ENCODE data around the gene DNAJC3. TPM values are rescaled to one million over a fixed set of nuclear protein-coding genes. Genes with fewer than 3 reads are reported as not detected.

DNAJC3 gene
- total and polyA plus RNA-seq, 2 experiments from 2014 or later, result 19.5 to 27.5 TPM

DNA sequence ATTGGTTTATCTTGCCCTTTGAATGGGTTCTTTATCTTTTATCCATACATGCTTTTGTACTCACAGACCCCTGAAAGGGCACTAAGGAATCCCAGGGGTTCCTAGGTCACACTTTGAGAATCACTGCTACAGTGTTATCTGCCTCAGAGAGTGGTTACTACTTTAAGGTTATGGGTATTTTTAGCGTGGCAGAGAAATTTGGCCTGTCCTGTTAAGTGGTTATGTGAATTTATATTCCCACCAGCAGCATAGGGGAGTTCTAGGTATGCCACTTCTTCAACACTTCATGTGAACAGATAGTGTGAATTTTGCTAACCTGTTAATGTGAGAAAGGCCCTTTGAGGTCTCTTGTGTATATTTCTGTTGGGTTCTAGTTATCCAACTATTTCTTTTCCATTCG is 75.7 kb downstream of the DNAJC3 start:
- Mint-ChIP-seq H3K27me3 (ENCODE audit: insufficient read depth, low read depth, poor library complexity) (peaks cover 3% of the 10 kb centered on the region), H3K9me3 (no peaks in the 10 kb centered on the region), H3K36me3 (ENCODE audit: low read depth) (peaks cover 4% of the 10 kb centered on the region; the same call in 2 of the 3 replicates), H3K4me3 (no peak overlapping the region), H3K4me1 (peaks cover 9% of the 10 kb centered on the region), H3K27ac (no peak overlapping the region)
- H3K27me3 ChIP-seq (ENCODE audit: insufficient read depth), result no peaks in the 10 kb centered on the region
- no peaks in the 10 kb centered on the region for H4K20me1 ChIP-seq (replicated peaks; ENCODE audit: insufficient read depth)
- TF ChIP-seq EZH2 (IDR thresholded peaks at IDR 0.05; ENCODE audit: low read depth, unreplicated experiment), result no peak
- TF ChIP-seq, protein P1, sequence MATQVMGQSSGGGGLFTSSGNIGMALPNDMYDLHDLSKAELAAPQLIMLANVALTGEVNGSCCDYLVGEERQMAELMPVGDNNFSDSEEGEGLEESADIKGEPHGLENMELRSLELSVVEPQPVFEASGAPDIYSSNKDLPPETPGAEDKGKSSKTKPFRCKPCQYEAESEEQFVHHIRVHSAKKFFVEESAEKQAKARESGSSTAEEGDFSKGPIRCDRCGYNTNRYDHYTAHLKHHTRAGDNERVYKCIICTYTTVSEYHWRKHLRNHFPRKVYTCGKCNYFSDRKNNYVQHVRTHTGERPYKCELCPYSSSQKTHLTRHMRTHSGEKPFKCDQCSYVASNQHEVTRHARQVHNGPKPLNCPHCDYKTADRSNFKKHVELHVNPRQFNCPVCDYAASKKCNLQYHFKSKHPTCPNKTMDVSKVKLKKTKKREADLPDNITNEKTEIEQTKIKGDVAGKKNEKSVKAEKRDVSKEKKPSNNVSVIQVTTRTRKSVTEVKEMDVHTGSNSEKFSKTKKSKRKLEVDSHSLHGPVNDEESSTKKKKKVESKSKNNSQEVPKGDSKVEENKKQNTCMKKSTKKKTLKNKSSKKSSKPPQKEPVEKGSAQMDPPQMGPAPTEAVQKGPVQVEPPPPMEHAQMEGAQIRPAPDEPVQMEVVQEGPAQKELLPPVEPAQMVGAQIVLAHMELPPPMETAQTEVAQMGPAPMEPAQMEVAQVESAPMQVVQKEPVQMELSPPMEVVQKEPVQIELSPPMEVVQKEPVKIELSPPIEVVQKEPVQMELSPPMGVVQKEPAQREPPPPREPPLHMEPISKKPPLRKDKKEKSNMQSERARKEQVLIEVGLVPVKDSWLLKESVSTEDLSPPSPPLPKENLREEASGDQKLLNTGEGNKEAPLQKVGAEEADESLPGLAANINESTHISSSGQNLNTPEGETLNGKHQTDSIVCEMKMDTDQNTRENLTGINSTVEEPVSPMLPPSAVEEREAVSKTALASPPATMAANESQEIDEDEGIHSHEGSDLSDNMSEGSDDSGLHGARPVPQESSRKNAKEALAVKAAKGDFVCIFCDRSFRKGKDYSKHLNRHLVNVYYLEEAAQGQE (IDR thresholded peaks at IDR 0.05; ENCODE audit: unreplicated experiment), result no peak
- TF ChIP-seq NANOG (IDR thresholded peaks at IDR 0.05; ENCODE audit: borderline replicate concordance), result no peak
- TF ChIP-seq EZH2phosphoT487 (IDR thresholded peaks at IDR 0.05; ENCODE audit: unreplicated experiment), result no peak
- TF ChIP-seq, protein P2, sequence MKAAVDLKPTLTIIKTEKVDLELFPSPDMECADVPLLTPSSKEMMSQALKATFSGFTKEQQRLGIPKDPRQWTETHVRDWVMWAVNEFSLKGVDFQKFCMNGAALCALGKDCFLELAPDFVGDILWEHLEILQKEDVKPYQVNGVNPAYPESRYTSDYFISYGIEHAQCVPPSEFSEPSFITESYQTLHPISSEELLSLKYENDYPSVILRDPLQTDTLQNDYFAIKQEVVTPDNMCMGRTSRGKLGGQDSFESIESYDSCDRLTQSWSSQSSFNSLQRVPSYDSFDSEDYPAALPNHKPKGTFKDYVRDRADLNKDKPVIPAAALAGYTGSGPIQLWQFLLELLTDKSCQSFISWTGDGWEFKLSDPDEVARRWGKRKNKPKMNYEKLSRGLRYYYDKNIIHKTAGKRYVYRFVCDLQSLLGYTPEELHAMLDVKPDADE (IDR thresholded peaks at IDR 0.05), result no peak
- TF ChIP-seq STAT1 (IDR thresholded peaks at IDR 0.05; ENCODE audit: unreplicated experiment), result no peak
- no peak for TF ChIP-seq POLR2AphosphoS5 (IDR thresholded peaks at IDR 0.05; ENCODE audit: low read depth)
- no peaks in the 10 kb centered on the region for H3K79me2 ChIP-seq (replicated peaks; ENCODE audit: insufficient read depth)
- no peaks in the 10 kb centered on the region for H3K9me2 ChIP-seq (ENCODE audit: insufficient read depth)
- H3K36me3 ChIP-seq (ENCODE audit: insufficient read depth), result no peaks in the 10 kb centered on the region
- no peak overlapping the region for H3K27ac ChIP-seq (ENCODE audit: low read depth)
- H3K4me3 ChIP-seq, result no peak overlapping the region
- H2AFZ ChIP-seq, result no peak overlapping the region
- DNase-seq (ENCODE audit: low spot score) (no peak), ATAC-seq (no peak)
- no peak overlapping the region for H3K4me2 ChIP-seq
- no peaks in the 10 kb centered on the region for H3F3A ChIP-seq (replicated peaks; ENCODE audit: low read depth)
- peaks cover 5% of the 10 kb centered on the region; the same call in 1 of the 2 replicates for H3K4me1 ChIP-seq (ENCODE audit: insufficient read depth)

DNA sequence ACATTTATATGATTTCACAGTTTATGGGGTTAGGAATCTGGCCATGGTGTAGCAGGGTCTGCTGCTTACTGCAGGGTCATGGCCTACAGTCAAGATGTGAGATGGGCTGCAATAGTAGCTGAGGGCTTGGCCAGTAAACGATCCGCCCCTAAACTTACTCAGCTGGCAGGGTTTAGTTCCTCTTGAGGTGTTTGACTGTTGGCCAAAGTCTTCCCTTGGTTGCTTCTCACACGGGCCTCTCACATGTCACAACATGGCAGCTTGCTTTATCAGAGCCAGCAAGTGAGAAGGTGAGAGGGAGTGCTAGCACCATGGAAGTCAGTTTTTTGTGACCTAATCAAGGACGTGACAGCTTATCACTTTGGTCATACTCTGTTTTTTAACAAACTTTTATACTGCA is 77.1 kb downstream of the DNAJC3 start:
- peaks cover 4% of the 10 kb centered on the region; the same call in 2 of the 3 replicates for H3K36me3 Mint-ChIP-seq (ENCODE audit: low read depth)

More for the DNA sequence above, 77.1 kb downstream of the DNAJC3 start:
- Histone ChIP-seq H3K27me3 (ENCODE audit: insufficient read depth) (no peaks in the 10 kb centered on the region), H3K79me2 (replicated peaks; ENCODE audit: insufficient read depth) (no peaks in the 10 kb centered on the region), H2AFZ (no peak overlapping the region), H3K4me1 (ENCODE audit: insufficient read depth) (peaks cover 5% of the 10 kb centered on the region; the same call in 1 of the 2 replicates), H3K36me3 (ENCODE audit: insufficient read depth) (no peaks in the 10 kb centered on the region), H3F3A (replicated peaks; ENCODE audit: low read depth) (no peaks in the 10 kb centered on the region), H3K4me3 (no peak overlapping the region), H3K9me2 (ENCODE audit: insufficient read depth) (no peaks in the 10 kb centered on the region), H4K20me1 (replicated peaks; ENCODE audit: insufficient read depth) (no peaks in the 10 kb centered on the region), H3K27ac (ENCODE audit: low read depth) (no peak overlapping the region), H3K4me2 (no peak overlapping the region)
- Mint-ChIP-seq H3K4me1 (peaks cover 9% of the 10 kb centered on the region), H3K27ac (no peak overlapping the region), H3K4me3 (no peak overlapping the region), H3K27me3 (ENCODE audit: insufficient read depth, low read depth, poor library complexity) (peaks cover 3% of the 10 kb centered on the region), H3K9me3 (no peaks in the 10 kb centered on the region)
- DNase-seq (ENCODE audit: low spot score) (no peak), ATAC-seq (no peak)
- TF ChIP-seq, protein P2 (IDR thresholded peaks at IDR 0.05), result no peak
- TF ChIP-seq ZNF331 (CRISPR knock-in tag; IDR thresholded peaks at IDR 0.05; ENCODE audit: low read depth), result no peak
- TF ChIP-seq, protein P3, sequence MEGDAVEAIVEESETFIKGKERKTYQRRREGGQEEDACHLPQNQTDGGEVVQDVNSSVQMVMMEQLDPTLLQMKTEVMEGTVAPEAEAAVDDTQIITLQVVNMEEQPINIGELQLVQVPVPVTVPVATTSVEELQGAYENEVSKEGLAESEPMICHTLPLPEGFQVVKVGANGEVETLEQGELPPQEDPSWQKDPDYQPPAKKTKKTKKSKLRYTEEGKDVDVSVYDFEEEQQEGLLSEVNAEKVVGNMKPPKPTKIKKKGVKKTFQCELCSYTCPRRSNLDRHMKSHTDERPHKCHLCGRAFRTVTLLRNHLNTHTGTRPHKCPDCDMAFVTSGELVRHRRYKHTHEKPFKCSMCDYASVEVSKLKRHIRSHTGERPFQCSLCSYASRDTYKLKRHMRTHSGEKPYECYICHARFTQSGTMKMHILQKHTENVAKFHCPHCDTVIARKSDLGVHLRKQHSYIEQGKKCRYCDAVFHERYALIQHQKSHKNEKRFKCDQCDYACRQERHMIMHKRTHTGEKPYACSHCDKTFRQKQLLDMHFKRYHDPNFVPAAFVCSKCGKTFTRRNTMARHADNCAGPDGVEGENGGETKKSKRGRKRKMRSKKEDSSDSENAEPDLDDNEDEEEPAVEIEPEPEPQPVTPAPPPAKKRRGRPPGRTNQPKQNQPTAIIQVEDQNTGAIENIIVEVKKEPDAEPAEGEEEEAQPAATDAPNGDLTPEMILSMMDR (conservative IDR thresholded peaks at IDR 0.05; ENCODE audit: low read depth in 2 of 2), result no peak

All from GM23338 (cell line).